ENCODE measurements around the gene CDKN2AIPNL. TPM values are rescaled to one million over a fixed set of nuclear protein-coding genes. Genes with fewer than 3 reads are reported as not detected.

Gene CDKN2AIPNL, protein sequence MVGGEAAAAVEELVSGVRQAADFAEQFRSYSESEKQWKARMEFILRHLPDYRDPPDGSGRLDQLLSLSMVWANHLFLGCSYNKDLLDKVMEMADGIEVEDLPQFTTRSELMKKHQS
- total RNA-seq: 10 to 100 TPM; 16.2 to 20.8 (median 19.7) TPM

DNA sequence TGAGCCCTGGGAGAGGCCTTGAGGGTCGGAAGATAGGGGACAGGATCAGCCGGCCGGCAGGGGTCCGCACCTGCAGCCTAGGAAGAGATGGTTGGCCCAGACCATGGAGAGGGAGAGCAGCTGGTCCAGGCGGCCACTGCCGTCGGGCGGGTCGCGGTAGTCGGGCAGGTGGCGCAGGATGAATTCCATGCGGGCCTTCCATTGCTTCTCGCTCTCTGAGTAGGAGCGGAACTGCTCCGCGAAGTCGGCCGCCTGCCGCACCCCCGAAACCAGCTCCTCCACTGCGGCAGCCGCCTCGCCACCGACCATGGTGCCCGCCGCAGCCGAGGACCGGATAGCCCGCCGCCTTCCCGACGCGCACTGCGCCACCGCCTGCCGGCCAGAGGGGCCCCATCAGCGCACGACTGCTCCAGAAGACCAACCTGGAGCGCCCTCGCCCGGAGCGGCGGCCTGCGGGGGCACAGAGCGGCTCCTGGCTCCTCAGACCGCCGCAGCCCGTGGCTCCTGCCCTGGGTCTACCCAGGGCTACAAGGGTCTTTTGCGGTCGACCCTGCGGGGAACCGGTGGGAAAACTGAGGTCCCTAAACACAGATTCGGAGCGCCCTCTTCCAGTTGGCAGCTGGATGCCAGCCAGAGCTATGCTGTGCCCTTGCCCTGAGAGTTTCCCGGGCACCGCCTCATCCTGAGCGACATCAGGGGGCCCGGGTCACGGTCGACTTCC lies at the start of gene CDKN2AIPNL:
Gene CDKN2AIPNL (minus strand): TSS at position 336 of the 721 bp plus-strand sequence. CDS start 27 bp downstream, at position 309.
- peak; percentile 72 to 89 (median 73) for TF ChIP-seq POLR2AphosphoS5 (IDR thresholded peaks at IDR 0.05)
- TF ChIP-seq, protein P1, sequence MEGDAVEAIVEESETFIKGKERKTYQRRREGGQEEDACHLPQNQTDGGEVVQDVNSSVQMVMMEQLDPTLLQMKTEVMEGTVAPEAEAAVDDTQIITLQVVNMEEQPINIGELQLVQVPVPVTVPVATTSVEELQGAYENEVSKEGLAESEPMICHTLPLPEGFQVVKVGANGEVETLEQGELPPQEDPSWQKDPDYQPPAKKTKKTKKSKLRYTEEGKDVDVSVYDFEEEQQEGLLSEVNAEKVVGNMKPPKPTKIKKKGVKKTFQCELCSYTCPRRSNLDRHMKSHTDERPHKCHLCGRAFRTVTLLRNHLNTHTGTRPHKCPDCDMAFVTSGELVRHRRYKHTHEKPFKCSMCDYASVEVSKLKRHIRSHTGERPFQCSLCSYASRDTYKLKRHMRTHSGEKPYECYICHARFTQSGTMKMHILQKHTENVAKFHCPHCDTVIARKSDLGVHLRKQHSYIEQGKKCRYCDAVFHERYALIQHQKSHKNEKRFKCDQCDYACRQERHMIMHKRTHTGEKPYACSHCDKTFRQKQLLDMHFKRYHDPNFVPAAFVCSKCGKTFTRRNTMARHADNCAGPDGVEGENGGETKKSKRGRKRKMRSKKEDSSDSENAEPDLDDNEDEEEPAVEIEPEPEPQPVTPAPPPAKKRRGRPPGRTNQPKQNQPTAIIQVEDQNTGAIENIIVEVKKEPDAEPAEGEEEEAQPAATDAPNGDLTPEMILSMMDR (IDR thresholded peaks at IDR 0.05): peak; percentile 20 to 84 (median 76)
- no peak for TF ChIP-seq POLR2A (IDR thresholded peaks at IDR 0.05)
- Histone ChIP-seq H3K4me1 (peaks cover 4 to 8% of the 10 kb centered on the region in 2 donors), H3K27ac (peak within 1 kb of the TSS; percentile 84 to 89), H3K36me3 (no peaks in the 10 kb centered on the region), H3K4me3 (peak within 1 kb of the TSS; percentile 75 to 98 (median 77)), H3K9me3 (no peaks in the 10 kb centered on the region), H3K27me3 (no peaks in the 10 kb centered on the region)
- DNase-seq (ENCODE audit: low spot score in 2 of 2): peak; percentile 82 to 88
- intact Hi-C loops (cut with DNase I; ENCODE audit: low total_unique reads): loop anchor here (10.0 kb wide), 2 partner anchors 53 to 113 kb away; partner anchors contain the start of gene JADE2

DNA sequence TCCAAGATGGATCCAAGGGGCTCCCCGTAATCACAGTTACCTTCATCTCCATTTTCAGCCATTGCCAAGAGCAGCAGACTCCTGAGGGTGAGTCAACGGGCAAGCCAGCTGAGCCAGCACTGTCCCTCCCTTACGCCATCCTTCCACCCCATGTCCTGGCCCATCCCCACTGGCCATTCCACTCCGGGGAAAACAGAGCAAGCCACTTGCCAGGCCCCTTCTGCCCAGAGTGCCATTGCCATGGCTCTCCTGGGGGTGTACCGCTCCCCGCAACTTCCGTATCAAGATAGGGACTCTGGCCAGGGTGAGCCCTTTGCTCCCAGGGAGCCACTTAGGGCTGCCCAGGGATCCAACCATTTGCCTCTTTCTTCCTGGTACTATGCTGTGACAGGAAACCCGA lies 48.9 kb upstream of the CDKN2AIPNL start:
- Histone ChIP-seq H3K27me3 (no peaks in the 10 kb centered on the region), H3K4me3 (no peak overlapping the region), H3K4me1 (no peaks in the 10 kb centered on the region), H3K27ac (no peak overlapping the region), H3K36me3 (no peaks in the 10 kb centered on the region), H3K9me3 (no peaks in the 10 kb centered on the region)
- intact Hi-C loops (cut with DNase I; ENCODE audit: low total_unique reads): loop anchor here (10.0 kb wide), 2 partner anchors 46 to 64 kb away; partner anchors contain the start of genes CDKN2AIPNL and JADE2
- TF ChIP-seq, protein P1 (IDR thresholded peaks at IDR 0.05): no peak
- no peak for TF ChIP-seq POLR2A (IDR thresholded peaks at IDR 0.05)
- no peak for TF ChIP-seq POLR2AphosphoS5 (IDR thresholded peaks at IDR 0.05)
- no peak for DNase-seq (ENCODE audit: low spot score in 2 of 2)

DNA sequence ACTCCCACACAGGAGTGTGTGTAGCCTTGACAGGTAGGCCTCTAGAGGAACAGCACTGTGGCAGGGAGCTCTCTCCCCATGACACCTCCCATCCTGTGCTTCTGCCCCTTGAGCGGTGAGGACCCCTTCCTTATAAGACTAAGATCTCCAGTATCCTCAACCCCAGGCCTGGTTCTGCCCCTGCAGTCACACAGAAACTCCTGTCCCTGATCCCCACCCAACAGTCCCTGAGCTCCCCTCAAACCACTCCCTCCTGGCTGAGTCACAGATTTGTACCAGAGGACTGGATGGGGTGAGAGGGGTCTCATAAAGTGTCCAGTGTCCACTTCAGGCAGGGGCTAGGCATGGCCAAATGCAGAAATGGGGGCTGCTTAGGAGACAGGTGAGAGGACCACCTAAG lies 47.8 kb upstream of the CDKN2AIPNL start:
- no peak for DNase-seq (ENCODE audit: low spot score in 2 of 2)
- no peak overlapping the region for H3K4me3 ChIP-seq
- intact Hi-C loops (cut with DNase I; ENCODE audit: low total_unique reads): no loop called here
- no peaks in the 10 kb centered on the region for H3K36me3 ChIP-seq
- H3K9me3 ChIP-seq: no peaks in the 10 kb centered on the region
- no peaks in the 10 kb centered on the region for H3K4me1 ChIP-seq
- TF ChIP-seq POLR2AphosphoS5 (IDR thresholded peaks at IDR 0.05) (no peak), POLR2A (IDR thresholded peaks at IDR 0.05) (no peak)
- TF ChIP-seq, protein P1 (IDR thresholded peaks at IDR 0.05): no peak
- no peak overlapping the region for H3K27ac ChIP-seq
- H3K27me3 ChIP-seq: no peaks in the 10 kb centered on the region

DNA sequence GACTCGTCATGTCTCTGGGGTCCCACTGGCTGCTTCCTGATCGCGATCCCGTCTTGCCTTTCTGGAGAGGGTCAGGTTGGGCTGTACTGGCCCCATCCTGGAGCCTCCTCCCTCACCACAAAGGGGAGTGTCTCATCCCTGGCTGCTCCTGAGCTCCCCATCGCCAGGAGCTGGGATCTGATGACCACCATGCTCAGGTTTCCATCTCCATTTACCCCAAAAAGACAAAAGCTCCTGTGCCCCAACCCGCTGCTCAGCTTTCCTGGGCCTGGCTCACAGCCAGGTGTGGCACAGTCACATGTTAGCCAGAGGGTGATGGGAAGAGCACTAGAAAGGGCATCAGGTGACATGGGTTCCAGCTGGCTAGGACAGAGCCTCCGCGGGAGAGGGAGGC lies 47.3 kb upstream of the CDKN2AIPNL start:
- H3K4me3 ChIP-seq: no peak overlapping the region
- TF ChIP-seq, protein P1 (IDR thresholded peaks at IDR 0.05): no peak
- no peak for TF ChIP-seq POLR2A (IDR thresholded peaks at IDR 0.05)
- TF ChIP-seq POLR2AphosphoS5 (IDR thresholded peaks at IDR 0.05): no peak
- no peaks in the 10 kb centered on the region for H3K9me3 ChIP-seq
- H3K27me3 ChIP-seq: no peaks in the 10 kb centered on the region
- H3K27ac ChIP-seq: no peak overlapping the region
- no peaks in the 10 kb centered on the region for H3K36me3 ChIP-seq
- no peak for DNase-seq (ENCODE audit: low spot score in 2 of 2)
- H3K4me1 ChIP-seq: no peaks in the 10 kb centered on the region
- intact Hi-C loops (cut with DNase I; ENCODE audit: low total_unique reads): no loop called here
